ENCODE results near the gene OR2T6.
"Not testable (repeated sequence)": the region's sequence is repeated elsewhere in the genome, so short reads cannot be mapped to it uniquely, and the experiment has no call there.

The OR2T6 gene

DNA sequence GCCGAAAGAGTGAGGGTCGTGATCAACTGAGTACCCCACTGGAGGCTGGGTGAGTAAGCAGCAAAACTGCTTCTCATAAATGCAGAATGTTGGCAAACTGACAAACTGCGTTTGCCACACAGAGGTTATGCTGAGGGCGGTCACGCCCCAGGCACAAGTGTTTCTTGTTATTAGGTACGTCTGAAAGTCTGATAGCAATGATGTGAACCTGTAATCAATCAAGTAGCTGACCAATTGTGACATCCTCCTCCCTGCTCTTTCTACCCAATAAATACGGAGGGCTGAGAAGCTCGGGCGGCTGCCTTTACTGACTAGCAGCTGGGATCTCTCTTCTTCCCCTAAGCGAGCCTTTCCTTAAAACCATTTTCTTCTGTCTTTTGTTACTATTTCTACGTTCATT is 56.1 kb downstream of the OR2T6 start:
- not testable (repeated sequence) for H3K9me3 ChIP-seq (ENCODE audit: control insufficient read depth, low read length); H3K14ac ChIP-seq (ENCODE audit: low read length in 2 of 2); H2BK5ac ChIP-seq (ENCODE audit: low read depth, low read length, poor library complexity, severe bottlenecking); H3K27ac ChIP-seq (ENCODE audit: low read length, poor library complexity, severe bottlenecking); H3K4me1 ChIP-seq (ENCODE audit: control insufficient read depth, insufficient read depth, low read depth, low read length); H4K91ac ChIP-seq (ENCODE audit: low read length); H2BK120ac ChIP-seq (ENCODE audit: low read depth, low read length); H4K8ac ChIP-seq (ENCODE audit: low read length); H3K23ac ChIP-seq (ENCODE audit: low read length in 2 of 2); H2AFZ ChIP-seq (ENCODE audit: low read depth, low read length); H3K18ac ChIP-seq (ENCODE audit: low read depth in 1 of 2, low read length in 2 of 2); H3K9ac ChIP-seq (ENCODE audit: low read length); DNase-seq; H2BK15ac ChIP-seq (ENCODE audit: low read depth, poor library complexity, severe bottlenecking); H3K36me3 ChIP-seq (ENCODE audit: control insufficient read depth in 1 of 2, insufficient read depth in 2 of 2, low read depth in 1 of 2, low read length in 2 of 2); H3K4me2 ChIP-seq (ENCODE audit: low read length, poor library complexity, severe bottlenecking); H3K4ac ChIP-seq (ENCODE audit: low read depth in 1 of 2, low read length in 2 of 2); H3K4me3 ChIP-seq (ENCODE audit: insufficient read depth in 1 of 2, low read depth in 1 of 2, low read length in 2 of 2); H3K27me3 ChIP-seq (ENCODE audit: control insufficient read depth in 1 of 2, insufficient read depth in 1 of 2, low read length in 2 of 2); H3K79me1 ChIP-seq (replicated peaks; ENCODE audit: low read length, poor library complexity, severe bottlenecking); H2BK12ac ChIP-seq (ENCODE audit: low read length in 2 of 2); H2AK5ac ChIP-seq (ENCODE audit: low read length, severe bottlenecking)
- WGBS: 61% methylated on average over 10 of the region's 11 CpGs

DNA sequence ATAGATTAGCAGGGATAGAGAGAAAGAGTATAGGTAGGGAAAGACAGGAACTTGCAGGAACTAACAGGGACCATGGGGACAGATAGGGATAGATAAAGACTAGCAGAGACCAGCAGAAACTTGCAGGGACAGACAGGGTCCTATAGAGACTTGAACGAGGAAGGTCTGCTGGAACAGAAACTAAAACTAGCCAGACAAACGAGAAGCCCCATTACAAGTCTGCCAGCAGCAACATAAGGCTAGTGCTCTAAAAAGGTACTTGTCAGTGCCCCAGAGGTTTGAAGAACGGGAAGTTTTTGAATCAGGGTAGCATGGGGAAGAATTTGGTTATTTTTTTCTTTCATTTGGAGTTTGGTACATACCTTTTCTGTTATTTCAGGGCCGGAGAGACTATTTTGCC is 56.7 kb downstream of the OR2T6 start:
- H2AK5ac ChIP-seq (ENCODE audit: low read length, severe bottlenecking); H2BK120ac ChIP-seq (ENCODE audit: low read depth, low read length); H4K8ac ChIP-seq (ENCODE audit: low read length); H3K27me3 ChIP-seq (ENCODE audit: control insufficient read depth in 1 of 2, insufficient read depth in 1 of 2, low read length in 2 of 2); H3K23ac ChIP-seq (ENCODE audit: low read length in 2 of 2); DNase-seq; H3K4ac ChIP-seq (ENCODE audit: low read depth in 1 of 2, low read length in 2 of 2); H3K36me3 ChIP-seq (ENCODE audit: control insufficient read depth in 1 of 2, insufficient read depth in 2 of 2, low read depth in 1 of 2, low read length in 2 of 2); H2AFZ ChIP-seq (ENCODE audit: low read depth, low read length); H3K4me1 ChIP-seq (ENCODE audit: control insufficient read depth, insufficient read depth, low read depth, low read length); H3K27ac ChIP-seq (ENCODE audit: low read length, poor library complexity, severe bottlenecking); H3K9ac ChIP-seq (ENCODE audit: low read length); H2BK15ac ChIP-seq (ENCODE audit: low read depth, poor library complexity, severe bottlenecking); H3K4me2 ChIP-seq (ENCODE audit: low read length, poor library complexity, severe bottlenecking); H3K4me3 ChIP-seq (ENCODE audit: insufficient read depth in 1 of 2, low read depth in 1 of 2, low read length in 2 of 2); H3K18ac ChIP-seq (ENCODE audit: low read depth in 1 of 2, low read length in 2 of 2); H4K91ac ChIP-seq (ENCODE audit: low read length); H2BK5ac ChIP-seq (ENCODE audit: low read depth, low read length, poor library complexity, severe bottlenecking); H2BK12ac ChIP-seq (ENCODE audit: low read length in 2 of 2); H3K14ac ChIP-seq (ENCODE audit: low read length in 2 of 2); H3K79me1 ChIP-seq (replicated peaks; ENCODE audit: low read length, poor library complexity, severe bottlenecking); H3K9me3 ChIP-seq (ENCODE audit: control insufficient read depth, low read length): not testable (repeated sequence)
- WGBS: 55% methylated on average over 4 of the region's 4 CpGs

DNA sequence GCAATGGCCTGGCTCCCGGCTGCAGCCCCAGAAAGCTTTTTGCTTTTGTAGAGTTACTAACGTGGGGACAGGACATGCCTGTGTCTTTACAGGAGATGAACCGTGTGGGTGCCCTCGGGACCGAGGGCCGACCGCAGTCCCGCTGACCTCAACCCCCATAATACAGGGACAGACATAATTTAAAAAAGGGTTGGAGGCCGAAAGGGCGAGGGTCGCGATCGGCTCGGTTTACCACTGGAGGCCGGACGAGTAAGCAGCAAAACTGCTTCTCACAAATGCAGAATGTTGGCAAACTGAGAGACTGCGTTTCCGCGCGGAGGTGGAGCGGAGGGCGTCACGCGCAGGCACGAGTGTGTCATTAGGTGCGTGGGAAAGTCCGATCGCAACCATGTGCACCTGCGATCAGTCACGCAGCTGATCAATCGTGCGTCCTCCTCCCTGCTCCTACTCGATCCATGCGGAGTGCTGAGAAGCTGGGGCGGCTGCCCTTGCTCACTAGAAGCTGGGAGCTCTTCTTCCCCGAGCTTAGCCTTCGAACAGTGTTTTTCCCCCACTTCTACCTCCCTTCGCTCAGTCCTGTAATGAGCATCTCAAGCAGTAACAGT is 58.4 kb downstream of the OR2T6 start:
- H3K23ac ChIP-seq (ENCODE audit: low read length in 2 of 2); H4K8ac ChIP-seq (ENCODE audit: low read length); H3K9ac ChIP-seq (ENCODE audit: low read length); H3K4me3 ChIP-seq (ENCODE audit: insufficient read depth in 1 of 2, low read depth in 1 of 2, low read length in 2 of 2); H2BK120ac ChIP-seq (ENCODE audit: low read depth, low read length); H4K91ac ChIP-seq (ENCODE audit: low read length); H3K27me3 ChIP-seq (ENCODE audit: control insufficient read depth in 1 of 2, insufficient read depth in 1 of 2, low read length in 2 of 2); H2AFZ ChIP-seq (ENCODE audit: low read depth, low read length); H3K4ac ChIP-seq (ENCODE audit: low read depth in 1 of 2, low read length in 2 of 2); H3K4me1 ChIP-seq (ENCODE audit: control insufficient read depth, insufficient read depth, low read depth, low read length); H2BK5ac ChIP-seq (ENCODE audit: low read depth, low read length, poor library complexity, severe bottlenecking); H3K4me2 ChIP-seq (ENCODE audit: low read length, poor library complexity, severe bottlenecking); H3K14ac ChIP-seq (ENCODE audit: low read length in 2 of 2); H2BK15ac ChIP-seq (ENCODE audit: low read depth, poor library complexity, severe bottlenecking); H3K27ac ChIP-seq (ENCODE audit: low read length, poor library complexity, severe bottlenecking); H3K18ac ChIP-seq (ENCODE audit: low read depth in 1 of 2, low read length in 2 of 2); H3K36me3 ChIP-seq (ENCODE audit: control insufficient read depth in 1 of 2, insufficient read depth in 2 of 2, low read depth in 1 of 2, low read length in 2 of 2); DNase-seq; H2BK12ac ChIP-seq (ENCODE audit: low read length in 2 of 2); H3K9me3 ChIP-seq (ENCODE audit: control insufficient read depth, low read length); H2AK5ac ChIP-seq (ENCODE audit: low read length, severe bottlenecking); H3K79me1 ChIP-seq (replicated peaks; ENCODE audit: low read length, poor library complexity, severe bottlenecking): not testable (repeated sequence)
- WGBS: 93% methylated on average over 28 of the region's 38 CpGs

DNA sequence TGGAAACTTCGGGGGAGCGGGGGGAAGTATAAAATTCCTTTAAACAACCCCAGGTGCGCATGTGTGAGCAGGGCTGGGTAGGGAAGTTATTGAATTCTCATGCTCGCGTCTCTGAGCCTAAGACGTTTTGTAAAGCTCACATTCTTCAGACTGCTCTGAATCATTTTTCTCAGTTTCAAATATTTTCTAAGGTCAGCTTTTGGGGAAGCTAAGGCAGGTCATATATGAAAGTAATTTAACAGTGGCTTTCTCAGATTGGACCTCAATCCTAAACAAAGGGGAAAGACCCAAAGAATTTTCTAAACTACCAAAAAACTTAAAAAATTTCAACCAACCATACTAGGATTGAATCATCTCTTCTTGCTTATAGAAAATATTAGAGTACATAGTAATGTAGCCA is 59.4 kb downstream of the OR2T6 start:
- not testable (repeated sequence) for DNase-seq; H3K36me3 ChIP-seq (ENCODE audit: control insufficient read depth in 1 of 2, insufficient read depth in 2 of 2, low read depth in 1 of 2, low read length in 2 of 2); H3K9ac ChIP-seq (ENCODE audit: low read length); H2BK5ac ChIP-seq (ENCODE audit: low read depth, low read length, poor library complexity, severe bottlenecking); H4K8ac ChIP-seq (ENCODE audit: low read length); H2BK12ac ChIP-seq (ENCODE audit: low read length in 2 of 2); H2BK15ac ChIP-seq (ENCODE audit: low read depth, poor library complexity, severe bottlenecking); H2AFZ ChIP-seq (ENCODE audit: low read depth, low read length); H3K27ac ChIP-seq (ENCODE audit: low read length, poor library complexity, severe bottlenecking); H4K91ac ChIP-seq (ENCODE audit: low read length); H3K23ac ChIP-seq (ENCODE audit: low read length in 2 of 2); H3K4ac ChIP-seq (ENCODE audit: low read depth in 1 of 2, low read length in 2 of 2); H3K14ac ChIP-seq (ENCODE audit: low read length in 2 of 2); H3K9me3 ChIP-seq (ENCODE audit: control insufficient read depth, low read length); H3K79me1 ChIP-seq (replicated peaks; ENCODE audit: low read length, poor library complexity, severe bottlenecking); H3K18ac ChIP-seq (ENCODE audit: low read depth in 1 of 2, low read length in 2 of 2); H3K4me3 ChIP-seq (ENCODE audit: insufficient read depth in 1 of 2, low read depth in 1 of 2, low read length in 2 of 2); H2AK5ac ChIP-seq (ENCODE audit: low read length, severe bottlenecking); H3K27me3 ChIP-seq (ENCODE audit: control insufficient read depth in 1 of 2, insufficient read depth in 1 of 2, low read length in 2 of 2); H3K4me2 ChIP-seq (ENCODE audit: low read length, poor library complexity, severe bottlenecking); H3K4me1 ChIP-seq (ENCODE audit: control insufficient read depth, insufficient read depth, low read depth, low read length); H2BK120ac ChIP-seq (ENCODE audit: low read depth, low read length)
- WGBS: no CpG with 5 or more reads among the region's 6 CpGs
